ENCODE measurements around the gene KRAS.
"Not testable (repeated sequence)": the region's sequence is repeated elsewhere in the genome, so short reads cannot be mapped to it uniquely, and the experiment has no call there.

Gene KRAS

DNA sequence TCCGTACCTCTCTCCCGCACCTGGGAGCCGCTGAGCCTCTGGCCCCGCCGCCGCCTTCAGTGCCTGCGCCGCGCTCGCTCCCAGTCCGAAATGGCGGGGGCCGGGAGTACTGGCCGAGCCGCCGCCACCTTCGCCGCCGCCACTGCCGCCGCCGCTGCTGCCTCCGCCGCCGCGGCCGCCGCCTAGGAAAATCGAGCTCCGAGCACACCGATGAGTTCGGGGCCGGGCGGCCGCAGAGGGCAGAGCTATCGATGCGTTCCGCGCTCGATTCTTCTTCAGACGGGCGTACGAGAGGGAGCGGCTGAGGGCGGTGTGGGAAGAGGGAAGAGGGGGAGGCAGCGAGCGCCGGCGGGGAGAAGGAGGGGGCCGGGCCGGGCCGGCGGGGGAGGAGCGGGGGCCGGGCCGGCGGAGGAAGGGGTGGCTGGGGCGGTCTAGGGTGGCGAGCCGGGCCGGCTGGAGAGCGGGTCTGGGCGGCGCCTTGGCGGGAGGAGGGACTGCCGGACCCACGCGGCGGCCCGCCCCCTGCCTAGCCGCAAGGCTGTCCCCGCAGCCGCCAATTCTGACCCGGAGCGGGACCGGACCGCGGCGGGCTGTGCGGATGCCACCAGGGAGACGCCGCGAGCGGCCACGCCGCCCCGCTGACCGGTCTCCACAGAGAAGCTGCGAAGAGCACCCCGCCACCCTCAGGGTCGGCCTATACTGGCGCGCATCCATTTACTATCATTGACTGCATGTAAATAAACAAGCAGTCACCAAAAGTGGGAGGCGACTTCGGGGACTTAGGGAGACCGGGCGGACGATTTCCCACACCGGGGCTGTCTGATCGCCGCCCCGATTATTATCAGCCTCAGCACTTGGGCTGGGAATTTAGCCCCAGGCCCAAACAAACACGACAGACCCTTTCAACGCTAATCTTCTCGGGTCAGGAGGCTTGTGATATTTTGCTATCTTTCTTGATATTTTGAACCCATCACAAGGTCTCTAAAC lies at the start of gene KRAS:
KRAS (minus strand) TSS at position 186 of the 987 bp plus-strand sequence.
- peak; percentile 95 for DNase-seq (ENCODE audit: low spot score)

DNA sequence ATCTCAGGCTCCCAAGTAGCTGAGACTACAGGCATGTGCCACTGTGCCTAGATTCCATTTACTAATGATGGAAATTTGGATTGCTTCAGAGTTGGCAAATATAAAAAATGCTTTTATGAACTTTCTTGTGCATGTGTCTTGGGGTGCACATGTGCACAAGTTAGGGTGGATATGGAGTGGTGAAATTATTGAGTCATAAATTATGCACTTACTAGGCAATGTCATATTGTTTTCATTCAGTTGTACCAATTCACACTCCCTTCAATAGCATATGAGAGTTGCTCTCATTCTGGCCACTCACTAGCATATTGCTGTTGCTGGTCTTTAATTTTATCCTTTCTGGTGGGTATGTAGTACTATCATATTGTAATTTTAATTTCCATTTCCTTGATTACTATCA lies 45.7 kb upstream of the KRAS start:
- DNase-seq (ENCODE audit: low spot score), result no peak

DNA sequence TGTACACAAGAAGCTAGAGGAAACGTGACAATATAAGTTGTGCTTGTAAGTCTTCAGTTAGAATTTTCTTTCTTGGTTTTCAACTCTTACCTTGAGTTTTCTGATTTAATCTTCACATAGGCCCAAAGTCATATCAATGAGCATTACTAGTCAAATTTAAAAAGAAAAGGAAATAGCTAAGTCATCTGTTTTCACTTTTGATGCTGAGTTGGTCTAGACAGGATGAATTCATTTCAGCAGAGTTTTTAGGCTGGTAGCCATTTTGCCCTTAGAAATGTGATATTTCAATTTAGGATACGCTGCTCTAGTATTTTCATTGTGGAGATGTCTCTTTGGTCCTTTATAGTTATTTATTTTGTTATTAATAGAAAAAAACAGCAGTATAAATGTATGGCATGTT lies 44.6 kb upstream of the KRAS start:
- no peak for DNase-seq (ENCODE audit: low spot score)

DNA sequence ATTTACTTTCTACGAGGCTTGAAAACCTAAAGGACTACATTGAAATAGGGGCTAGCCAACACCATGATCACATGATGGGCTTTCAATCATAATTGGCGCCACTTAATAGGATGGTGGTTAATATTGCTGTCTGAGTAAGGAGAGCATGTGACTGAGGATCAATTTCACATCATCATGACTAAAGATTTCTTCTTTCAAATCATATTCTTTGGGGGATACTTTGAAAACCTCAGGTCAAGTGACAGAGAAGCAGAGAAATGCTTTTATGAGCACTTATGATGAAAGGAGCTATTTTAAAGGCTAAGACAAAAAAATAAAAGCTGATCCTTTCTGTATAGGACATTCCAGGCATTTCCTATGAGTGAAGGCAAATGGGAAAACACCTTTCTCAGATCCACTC lies 42.9 kb upstream of the KRAS start:
- no peak for DNase-seq (ENCODE audit: low spot score)

DNA sequence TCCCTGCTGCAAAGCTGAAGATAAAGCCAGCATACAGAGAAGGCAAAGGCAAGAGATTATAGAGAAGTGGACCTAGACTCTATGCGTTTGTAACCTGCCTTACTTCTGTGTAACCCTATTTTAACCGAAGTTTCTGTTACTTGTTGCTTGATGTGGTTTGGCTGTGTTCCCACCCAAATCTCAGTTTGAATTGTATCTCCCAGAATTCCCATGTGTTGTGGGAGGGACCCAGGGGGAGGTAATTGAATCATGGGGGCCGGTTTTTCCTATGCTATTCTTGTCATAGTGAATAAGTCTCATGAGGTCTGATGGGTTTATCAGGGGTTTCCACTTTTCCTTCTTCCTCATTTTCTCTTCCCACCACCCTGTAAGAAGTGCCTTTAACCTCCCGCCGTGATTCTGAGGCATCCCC lies 42.1 kb upstream of the KRAS start:
- DNase-seq (ENCODE audit: low spot score), result not testable (repeated sequence)

DNA sequence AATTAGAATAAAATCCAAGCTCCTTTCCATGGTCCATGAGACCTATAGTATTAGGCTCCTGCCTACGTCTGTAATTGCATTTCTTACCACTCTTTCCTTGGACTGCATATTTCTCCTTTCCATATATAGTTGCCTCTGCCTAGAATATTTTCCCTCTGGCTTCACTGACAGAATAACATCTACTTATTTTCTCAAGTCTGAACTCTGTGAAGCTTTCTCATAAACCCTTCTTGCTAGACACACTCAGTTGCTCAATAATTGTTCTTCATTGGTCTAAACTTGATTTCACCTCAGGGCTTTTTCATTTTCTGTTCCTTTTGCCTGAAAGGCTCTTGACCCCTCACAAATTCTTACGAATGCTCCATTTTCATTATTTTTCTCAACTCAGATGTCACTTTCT lies 36.9 kb upstream of the KRAS start:
- no peak for DNase-seq (ENCODE audit: low spot score)

DNA sequence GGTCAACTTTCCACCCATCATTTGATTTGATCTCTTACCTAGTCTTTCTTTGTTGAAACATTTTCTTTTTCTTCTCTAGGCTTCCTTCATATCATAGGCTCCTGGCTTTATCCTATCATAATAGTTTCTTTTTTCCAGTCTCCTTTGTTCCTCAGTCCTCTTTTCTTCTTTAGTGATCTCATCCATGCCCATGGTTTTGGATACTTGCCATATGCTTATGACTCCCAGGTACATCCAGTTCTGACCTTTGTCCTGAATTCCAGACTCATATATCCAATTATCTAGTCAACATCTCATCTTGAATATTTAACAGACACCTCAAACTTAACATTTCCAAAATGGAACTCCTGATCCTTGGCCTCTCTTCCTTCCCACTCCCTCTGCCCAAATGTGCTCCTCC lies 36.1 kb upstream of the KRAS start:
- DNase-seq (ENCODE audit: low spot score), result no peak

DNA sequence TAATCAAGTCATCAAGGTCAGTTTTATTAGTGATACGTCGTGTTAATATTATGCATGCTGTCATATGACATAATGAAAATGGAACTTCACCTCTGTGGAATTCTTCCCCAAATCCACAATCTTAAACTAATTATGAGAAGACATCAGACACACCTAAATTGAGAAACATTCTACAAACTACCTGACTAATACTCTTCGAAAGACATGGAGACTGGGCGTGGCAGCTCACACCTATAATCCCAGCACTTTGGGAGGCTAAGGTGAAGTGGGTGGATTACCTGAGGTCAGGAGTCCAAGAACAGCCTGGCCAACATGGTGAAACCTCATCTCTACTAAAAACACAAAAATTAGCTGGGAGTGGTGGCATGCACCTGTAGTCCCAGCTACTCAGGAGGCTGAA lies 33.3 kb upstream of the KRAS start:
- DNase-seq (ENCODE audit: low spot score), result no peak

DNA sequence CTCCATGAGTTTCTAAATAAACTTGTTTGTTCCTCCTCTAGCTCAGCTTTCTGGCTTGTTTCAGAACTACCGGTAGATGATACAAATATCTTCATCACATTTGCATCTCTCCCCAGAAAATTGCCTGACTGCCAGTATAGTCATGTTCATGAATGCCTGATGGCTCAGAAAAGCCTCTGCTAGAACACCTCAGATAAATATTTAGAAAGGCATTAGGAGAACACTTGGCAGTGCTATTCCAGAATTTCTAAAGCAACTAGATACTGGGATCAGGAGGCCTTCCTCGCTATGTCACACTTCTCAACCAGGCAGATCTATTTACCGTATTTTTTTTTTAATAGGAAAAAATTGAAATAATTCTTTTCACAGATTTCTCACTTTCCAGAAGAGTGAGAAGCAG lies 32.3 kb upstream of the KRAS start:
- no peak for DNase-seq (ENCODE audit: low spot score)

DNA sequence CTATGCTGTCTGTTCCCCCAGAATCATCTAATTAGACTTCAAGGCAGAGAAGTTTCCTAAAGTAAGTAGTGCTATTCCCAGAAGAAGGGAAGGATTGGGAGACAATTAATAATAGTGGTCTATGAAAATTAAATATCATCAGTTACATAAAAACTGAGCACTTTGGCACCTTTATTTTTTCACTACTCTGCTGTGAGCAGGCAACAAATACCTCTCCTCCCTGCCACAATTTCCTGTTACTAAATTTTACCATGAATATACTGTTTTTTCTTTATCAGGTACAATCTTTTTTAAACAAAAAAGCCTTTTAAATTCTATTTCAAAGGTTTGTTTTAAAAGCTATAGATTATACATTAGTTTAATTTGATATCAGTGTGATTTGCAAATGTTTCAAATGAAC lies 29.4 kb upstream of the KRAS start:
- no peak for DNase-seq (ENCODE audit: low spot score)

DNA sequence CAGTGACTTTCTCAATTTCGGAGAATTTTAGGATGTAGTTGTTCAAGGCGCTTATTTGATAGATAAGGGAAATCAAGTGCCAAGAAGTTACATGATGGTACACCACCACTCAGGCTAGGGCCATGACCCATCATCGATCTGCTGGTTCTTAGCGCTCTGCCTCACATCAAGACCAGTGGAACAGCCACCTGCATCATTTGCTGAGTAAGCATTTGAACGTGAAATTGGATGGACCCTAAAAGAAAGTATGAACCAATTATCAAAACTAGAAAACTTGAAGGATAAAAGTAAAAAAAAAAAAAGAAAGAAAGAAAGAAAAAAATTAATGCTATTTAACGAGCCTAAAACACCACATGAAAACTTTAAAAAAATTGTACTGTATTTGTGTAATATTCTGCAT lies 27.5 kb upstream of the KRAS start:
- no peak for DNase-seq (ENCODE audit: low spot score)

DNA sequence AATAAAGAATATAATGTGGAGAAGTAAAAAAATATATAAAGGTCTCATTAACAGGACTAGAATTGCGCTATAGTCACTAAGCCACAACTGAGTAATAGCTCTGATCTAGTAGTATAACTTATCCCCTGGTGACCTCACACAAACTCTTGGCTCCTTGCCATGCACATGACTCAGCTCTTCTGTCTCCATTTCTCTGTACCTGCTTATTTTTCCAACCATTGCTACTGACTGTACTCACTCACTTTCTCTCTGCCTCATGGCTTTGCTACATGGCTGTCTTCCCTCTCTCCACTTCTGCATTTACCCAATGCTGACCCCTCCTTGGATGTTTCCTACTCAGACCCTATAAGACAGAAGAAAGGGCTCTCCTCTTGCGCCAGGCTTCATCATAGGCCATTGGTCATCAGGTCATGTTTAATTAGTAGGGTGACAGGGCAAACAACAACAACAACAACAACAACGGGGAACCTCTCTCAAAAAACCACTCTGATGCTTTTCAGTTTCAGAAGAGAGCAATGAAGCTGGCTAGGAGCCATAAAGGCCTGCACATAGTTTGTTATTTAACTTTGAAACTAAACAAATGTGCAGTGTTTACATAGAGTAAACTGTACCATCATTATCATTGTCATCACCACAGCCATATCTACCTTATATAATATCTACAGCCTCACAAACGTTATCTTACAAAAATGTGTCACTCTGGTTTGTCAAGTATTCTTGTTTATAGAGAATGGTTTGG lies 25.6 kb upstream of the KRAS start:
- DNase-seq (ENCODE audit: low spot score), result no peak

DNA sequence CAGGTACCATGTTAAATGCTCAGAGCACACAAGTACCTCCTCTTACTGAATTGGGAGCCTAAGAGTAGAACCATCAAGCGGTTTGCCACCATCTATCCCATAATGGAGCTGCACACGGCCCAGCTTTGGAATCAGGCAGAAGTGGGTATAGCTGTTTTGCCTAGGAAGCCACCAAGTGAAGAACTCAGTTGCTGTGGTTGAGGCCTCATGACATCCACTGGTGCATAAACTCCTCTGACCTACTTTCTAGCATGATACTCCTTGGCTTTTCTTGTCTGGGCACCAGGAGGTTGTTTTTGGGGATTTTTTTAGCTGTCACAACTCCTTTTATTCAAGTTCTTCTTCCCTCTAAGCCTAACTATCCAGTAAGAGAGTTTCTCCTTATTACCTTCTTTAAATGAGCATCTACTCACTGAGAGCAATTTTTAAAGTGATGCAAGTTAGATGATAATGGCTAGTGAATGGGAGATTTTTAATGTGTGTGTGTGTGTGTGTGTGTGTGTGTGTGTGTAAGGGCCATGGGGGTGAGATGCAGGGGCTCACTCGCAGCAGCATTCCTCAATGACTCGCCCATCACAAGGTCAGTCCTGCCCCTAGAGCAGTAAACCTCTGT lies 20.9 kb upstream of the KRAS start:
- no peak for DNase-seq (ENCODE audit: low spot score)

DNA sequence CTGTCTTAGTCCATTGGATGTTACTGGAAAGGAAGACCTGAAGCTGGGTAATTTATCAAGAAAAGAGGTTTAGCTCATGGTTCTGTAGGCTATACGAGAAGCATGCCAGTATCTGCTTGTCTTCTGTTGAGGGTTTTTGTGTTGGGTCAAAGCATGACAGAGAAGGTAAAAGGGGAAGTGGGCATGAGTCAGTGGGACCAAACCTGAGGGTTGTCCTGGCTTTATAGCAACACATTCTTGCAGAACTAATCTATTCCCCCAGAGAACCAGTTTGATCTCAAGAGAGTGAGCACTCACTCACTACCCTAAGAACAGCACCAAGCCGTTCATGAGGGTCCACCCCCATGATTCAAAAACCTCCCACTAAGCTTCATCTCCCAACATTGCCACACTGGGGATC lies 19.0 kb upstream of the KRAS start:
- DNase-seq (ENCODE audit: low spot score), result no peak

DNA sequence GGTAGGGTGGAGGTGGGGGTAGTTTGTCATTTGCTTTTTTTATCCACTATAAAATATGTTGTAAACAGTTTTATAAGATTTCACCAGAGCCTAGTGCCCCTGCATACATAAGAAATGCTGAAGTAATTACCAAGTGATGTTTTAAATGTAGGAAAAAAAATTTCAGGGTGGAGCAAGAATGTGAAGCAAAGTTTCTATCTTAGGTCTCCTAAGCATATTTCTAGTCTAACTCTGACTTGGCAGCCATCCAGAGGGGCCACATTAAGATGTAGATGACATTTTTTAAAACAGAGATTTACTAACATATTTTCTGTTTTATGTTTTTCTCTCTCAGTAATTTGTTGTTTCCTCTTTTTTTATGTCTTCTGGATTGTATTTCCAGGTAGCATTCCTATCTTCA lies 15.8 kb upstream of the KRAS start:
- no peak for DNase-seq (ENCODE audit: low spot score)

DNA sequence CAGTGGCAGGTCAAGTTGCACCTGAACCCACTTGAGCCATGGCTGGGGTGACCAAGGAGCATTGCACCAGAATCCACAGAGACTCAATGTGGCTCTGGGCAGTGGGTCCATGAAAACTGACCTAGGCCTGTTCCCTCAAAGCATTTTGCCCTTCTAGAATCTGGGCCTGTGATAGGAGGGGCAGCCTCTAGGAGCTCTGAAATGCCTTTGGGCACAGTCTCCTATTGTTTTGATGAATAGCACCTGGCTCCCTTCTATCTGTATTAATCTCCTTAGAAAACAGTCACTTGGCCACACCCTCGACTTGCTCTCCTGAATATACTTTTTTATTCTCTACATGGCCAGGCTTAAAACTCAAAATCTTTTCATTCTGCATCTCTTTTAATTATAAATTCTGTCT lies 14.1 kb upstream of the KRAS start:
- no peak for DNase-seq (ENCODE audit: low spot score)

DNA sequence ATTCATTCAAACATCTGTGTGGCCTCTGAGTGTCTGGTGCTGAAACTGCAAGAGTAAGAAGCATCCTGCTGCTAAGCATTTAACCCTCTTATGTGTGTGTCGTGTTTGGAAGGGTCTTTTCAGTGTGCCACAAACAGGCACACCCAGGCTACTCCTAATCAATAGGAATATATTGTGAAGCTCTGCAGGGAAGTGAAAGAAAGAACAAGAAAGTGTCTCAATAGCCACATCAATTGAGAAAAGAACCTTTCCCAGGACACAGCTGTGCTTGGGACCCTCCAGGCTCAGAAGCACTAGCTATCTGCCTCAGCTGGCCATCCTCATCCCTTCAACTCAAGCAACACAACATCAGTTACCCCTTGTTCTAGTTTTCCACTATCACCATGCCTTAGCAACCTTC lies 13.4 kb upstream of the KRAS start:
- DNase-seq (ENCODE audit: low spot score), result no peak

DNA sequence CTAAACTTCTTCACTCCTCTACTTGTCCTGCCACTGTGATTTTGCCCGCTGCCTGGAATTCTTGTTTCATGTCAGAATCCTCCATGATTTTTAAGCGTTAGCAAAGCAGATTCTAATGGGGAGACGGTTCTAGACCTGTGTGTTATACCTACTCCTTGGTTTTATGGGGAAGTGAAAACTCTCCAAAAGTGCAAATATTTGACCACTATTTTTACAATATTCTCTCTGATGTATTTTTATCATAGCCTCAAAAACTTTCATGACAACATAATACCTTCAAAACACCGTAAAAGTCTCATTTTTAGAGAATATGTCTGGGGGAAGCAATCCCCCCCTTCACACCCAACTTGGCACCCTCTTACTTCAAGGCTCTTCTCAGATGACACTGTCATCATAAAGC lies 12.9 kb upstream of the KRAS start:
- no peak for DNase-seq (ENCODE audit: low spot score)

DNA sequence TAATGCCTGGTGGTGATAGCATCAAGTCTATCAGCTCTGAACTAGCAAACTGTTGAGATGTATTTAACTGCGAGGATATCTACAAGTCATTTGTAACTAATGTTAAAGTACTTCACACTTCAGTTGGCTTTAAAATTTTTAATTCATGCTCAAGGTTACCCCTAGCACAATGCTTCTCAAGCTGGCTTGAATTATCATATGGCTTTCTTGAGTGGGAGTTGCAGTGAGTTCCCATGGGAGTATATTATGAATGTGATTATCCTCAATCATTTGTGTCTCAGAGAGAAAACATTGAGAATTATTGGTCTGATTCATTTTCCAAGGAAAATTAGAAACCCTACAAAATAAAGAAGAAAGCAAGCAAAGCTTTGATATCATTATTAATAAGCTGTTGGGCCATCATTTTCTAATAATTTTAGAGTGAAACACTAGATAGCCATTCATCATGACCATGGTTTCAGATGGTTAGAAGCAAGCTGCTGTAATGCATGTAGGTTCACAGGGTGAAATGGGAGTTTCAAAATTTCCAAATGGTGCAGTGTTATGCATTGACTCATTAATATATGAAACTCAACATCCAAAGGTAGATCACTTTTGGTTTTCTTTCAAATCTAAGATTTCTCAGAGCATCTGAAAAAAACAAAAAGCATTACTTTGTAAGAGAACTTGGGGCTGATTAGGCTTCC lies 11.8 kb upstream of the KRAS start:
- DNase-seq (ENCODE audit: low spot score), result no peak

DNA sequence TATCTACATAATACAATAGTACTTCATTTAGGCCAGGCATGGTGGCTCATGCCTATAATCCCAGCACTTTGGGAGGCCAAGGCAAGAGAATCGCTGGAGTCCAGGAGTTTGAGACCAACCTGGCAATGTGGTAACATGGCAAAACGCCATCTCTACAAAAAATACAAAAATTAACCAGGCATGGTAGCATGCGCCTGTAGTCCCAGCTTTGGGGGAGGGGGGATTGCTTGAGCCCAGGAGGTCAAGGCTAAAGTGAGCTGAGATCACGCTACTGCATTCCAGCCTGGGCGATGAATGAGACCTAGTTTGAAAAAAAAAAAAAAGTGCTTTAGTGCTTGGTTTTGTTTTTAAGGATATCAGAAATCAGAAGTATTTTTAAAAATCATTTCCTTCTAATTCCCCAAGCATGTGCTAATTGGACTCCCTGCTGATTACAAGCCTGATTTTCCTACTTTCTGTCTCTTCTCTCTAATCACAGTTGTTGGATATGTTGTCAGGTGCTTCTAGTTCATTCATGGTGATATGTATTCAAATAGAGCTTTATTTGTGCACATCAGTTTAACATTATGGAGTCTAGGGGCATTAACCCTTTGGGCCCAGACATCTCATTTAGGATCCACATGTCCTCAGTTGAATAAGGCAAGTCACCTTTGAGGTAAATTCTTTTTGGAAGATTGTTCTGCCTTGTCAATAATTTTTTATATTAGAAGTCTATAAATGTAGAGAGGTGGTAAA lies 7.0 kb upstream of the KRAS start:
- no peak for DNase-seq (ENCODE audit: low spot score)

DNA sequence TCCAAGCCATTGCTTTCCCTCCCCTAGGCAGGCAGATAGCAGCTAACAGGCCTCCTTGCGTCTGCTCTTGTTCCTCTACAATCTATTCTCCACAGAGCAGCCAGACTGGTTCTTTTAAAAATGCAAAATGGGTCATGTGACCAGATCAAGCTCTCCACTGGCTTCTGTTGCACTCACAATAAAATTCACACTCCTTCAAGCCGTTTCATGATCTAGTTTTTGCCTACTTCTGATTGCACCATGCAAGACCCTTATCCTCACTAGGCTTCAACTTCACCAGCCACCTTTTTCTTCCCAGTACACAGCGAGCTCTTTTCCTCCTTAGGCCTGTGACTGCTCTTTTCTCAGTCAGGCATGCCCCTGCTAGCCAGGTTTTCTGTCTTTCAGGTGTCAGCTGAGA lies 6.1 kb upstream of the KRAS start:
- no peak for DNase-seq (ENCODE audit: low spot score)

DNA sequence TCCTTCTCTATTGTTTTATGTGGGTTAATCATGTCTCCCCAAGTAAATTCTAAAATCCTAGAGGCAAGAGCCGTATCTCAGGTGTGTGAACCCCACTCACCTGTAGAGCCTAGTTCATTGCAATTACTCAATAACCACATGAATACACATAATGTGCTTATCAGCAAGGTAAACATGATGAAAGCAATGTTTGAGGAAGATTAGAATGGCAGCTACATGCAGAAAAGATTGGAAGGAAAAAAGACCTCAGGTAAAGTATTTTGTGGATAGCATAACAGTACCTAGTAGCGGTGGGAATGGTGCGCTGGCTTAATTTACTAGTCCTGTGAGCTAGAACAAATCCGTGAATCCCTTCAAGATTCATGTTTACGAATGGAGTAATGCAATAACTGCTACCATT lies 5.3 kb upstream of the KRAS start:
- no peak for DNase-seq (ENCODE audit: low spot score)

Measured in left forelimb (tissue), 1 donor.